Lung (tissue), 12 donors: ENCODE measurements around the gene SHANK3. TPM values are rescaled to one million over a fixed set of nuclear protein-coding genes. Genes with fewer than 3 reads are reported as not detected.
A peak's percentile ranks its signal among the peaks of the same experiment; 100 is the strongest.

Experiments used
- ATAC-seq: fragments of 200-7000 bp; cut with Tn5 transposase; one replicate; pipeline ENCODE4 v1.9.1; 2020; ENCODE audit warnings: moderate number of reproducible peaks; ENCODE audit not compliant: insufficient read depth, low FRiP score
- DNase-seq, 3 donors: peaks; one replicate each; pipeline ENCODE4 v3.0.0-alpha.2; 2013 to 2017
- H3K27ac ChIP-seq, 2 donors: one replicate each; pipeline ENCODE4 v1.5.1; 2013; ENCODE audit warnings: mild to moderate bottlenecking in 2 of 2, moderate library complexity in 2 of 2, control low read depth in 1 of 2, inconsistent platforms in 1 of 2, low read depth in 1 of 2, low read length in 1 of 2
- H3K27me3 ChIP-seq, 3 donors: one replicate each; pipeline ENCODE4 v1.5.1; 2013; ENCODE audit warnings: low read length in 2 of 3; ENCODE audit not compliant: control insufficient read depth in 3 of 3, insufficient read depth in 3 of 3
- H3K36me3 ChIP-seq, 4 donors: one replicate each; pipeline ENCODE4 v1.5.1; 2013; ENCODE audit warnings: low read length in 4 of 4, mild to moderate bottlenecking in 1 of 4, moderate library complexity in 1 of 4; ENCODE audit not compliant: control insufficient read depth in 4 of 4, insufficient read depth in 4 of 4
- H3K4me1 ChIP-seq, 5 donors: one replicate each; pipeline ENCODE4 v1.5.1; 2013; ENCODE audit warnings: low read length in 5 of 5, mild to moderate bottlenecking in 2 of 5, moderate library complexity in 1 of 5; ENCODE audit not compliant: control insufficient read depth in 5 of 5, insufficient read depth in 5 of 5
- H3K4me3 ChIP-seq: one replicate; pipeline ENCODE4 v1.5.1; 2013; ENCODE audit warnings: mild to moderate bottlenecking, control low read depth, moderate library complexity
- H3K9ac ChIP-seq, 2 donors: one replicate each; pipeline ENCODE4 v1.5.1; 2013; ENCODE audit warnings: low read length in 2 of 2, control low read depth in 1 of 2; ENCODE audit not compliant: insufficient read depth in 1 of 2
- H3K9me3 ChIP-seq, 4 donors: one replicate each; pipeline ENCODE4 v1.5.1; 2013; ENCODE audit warnings: low read length in 3 of 4, mild to moderate bottlenecking in 1 of 4, moderate library complexity in 1 of 4; ENCODE audit not compliant: control insufficient read depth in 4 of 4, insufficient read depth in 3 of 4
- WGBS, 2 donors: extraction: QIAGEN DNeasy Blood & Tissue Kit; methylation state at CpG; one replicate each; pipeline ENCODE4 v1.1.7; 2013; 5-methylcytosine and 5-hydroxymethylcytosine counted together
- polyA plus RNA-seq, 2 donors: library from polyadenylated mRNA; stranded (reverse); fragments of 200-250 nt; gene quantifications; one replicate each; pipeline ENCODE4 v1.2.1, GENCODE V29; 2013
- total RNA-seq, 2 donors: library from RNA; depleted of rRNA in 1 of 2; stranded (reverse); fragments of >200 nt in 1 of 2; gene quantifications; one replicate each; pipeline ENCODE4 v1.2.1, GENCODE V29; 2014 to 2021
- TF ChIP-seq, protein P1 (sequence below): IDR thresholded peaks from 2 replicates; pipeline ENCODE4 v1.5.1; 2012; ENCODE audit warnings: mild to moderate bottlenecking; ENCODE audit errors: control extremely low read depth, extremely low read depth
- donor health status: control.
- donor health status: control.
- donor health status: Bipolar disorder and iron deficiency.
- donor health status: healthy.
- donor health status: DM: yes; HTN: yes; CAD: no.

SHANK3 gene
- total and polyA plus RNA-seq, 4 donors, result 15.5 to 44.0 (median 22.8) TPM

GRCh38 chr22:50675553-50676179 lies 3.0 kb downstream of the SHANK3 start:
- Histone ChIP-seq H3K27me3 (peaks cover 0 to 13% (median 10%) of the 10 kb centered on the region in 3 donors), H3K9ac (no peak overlapping the region), H3K27ac (peak overlapping the region in 1 of 2 donors; percentile 66), H3K36me3 (peaks cover 0 to 18% (median 2%) of the 10 kb centered on the region in 4 donors), H3K9me3 (peaks cover 0 to 5% (median 0%) of the 10 kb centered on the region in 4 donors), H3K4me3 (peak overlapping the region; percentile 82), H3K4me1 (peaks cover 0 to 7% (median 3%) of the 10 kb centered on the region in 5 donors)
- TF ChIP-seq, protein P1, sequence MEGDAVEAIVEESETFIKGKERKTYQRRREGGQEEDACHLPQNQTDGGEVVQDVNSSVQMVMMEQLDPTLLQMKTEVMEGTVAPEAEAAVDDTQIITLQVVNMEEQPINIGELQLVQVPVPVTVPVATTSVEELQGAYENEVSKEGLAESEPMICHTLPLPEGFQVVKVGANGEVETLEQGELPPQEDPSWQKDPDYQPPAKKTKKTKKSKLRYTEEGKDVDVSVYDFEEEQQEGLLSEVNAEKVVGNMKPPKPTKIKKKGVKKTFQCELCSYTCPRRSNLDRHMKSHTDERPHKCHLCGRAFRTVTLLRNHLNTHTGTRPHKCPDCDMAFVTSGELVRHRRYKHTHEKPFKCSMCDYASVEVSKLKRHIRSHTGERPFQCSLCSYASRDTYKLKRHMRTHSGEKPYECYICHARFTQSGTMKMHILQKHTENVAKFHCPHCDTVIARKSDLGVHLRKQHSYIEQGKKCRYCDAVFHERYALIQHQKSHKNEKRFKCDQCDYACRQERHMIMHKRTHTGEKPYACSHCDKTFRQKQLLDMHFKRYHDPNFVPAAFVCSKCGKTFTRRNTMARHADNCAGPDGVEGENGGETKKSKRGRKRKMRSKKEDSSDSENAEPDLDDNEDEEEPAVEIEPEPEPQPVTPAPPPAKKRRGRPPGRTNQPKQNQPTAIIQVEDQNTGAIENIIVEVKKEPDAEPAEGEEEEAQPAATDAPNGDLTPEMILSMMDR, result no peak
- ATAC-seq (no peak), DNase-seq (no peak)
- WGBS, 2 donors, result 63 to 78% methylated on average over 9 of the region's 9 CpGs

GRCh38 chr22:50676180-50676636 lies 3.6 kb downstream of the SHANK3 start:
- DNase-seq, result no peak
- TF ChIP-seq, protein P1, result no peak
- peak overlapping the region in 1 of 2 donors; percentile 66 for H3K27ac ChIP-seq
- peaks cover 0 to 18% (median 3%) of the 10 kb centered on the region in 4 donors for H3K36me3 ChIP-seq
- H3K9me3 ChIP-seq, result peaks cover 0 to 5% (median 0%) of the 10 kb centered on the region in 4 donors
- H3K4me3 ChIP-seq, result peak overlapping the region; percentile 82
- ATAC-seq, result no peak
- peaks cover 0 to 7% (median 3%) of the 10 kb centered on the region in 5 donors for H3K4me1 ChIP-seq
- peaks cover 0 to 13% (median 10%) of the 10 kb centered on the region in 3 donors for H3K27me3 ChIP-seq
- no peak overlapping the region for H3K9ac ChIP-seq
- 75 to 87% methylated on average over 14 of the region's 14 CpGs for WGBS, 2 donors

GRCh38 chr22:50676661-50677492 lies 4.3 kb downstream of the SHANK3 start:
- no peak overlapping the region for H3K9ac ChIP-seq
- H3K27ac ChIP-seq, result peak overlapping the region; percentile 7 to 23
- peaks cover 0 to 7% (median 3%) of the 10 kb centered on the region in 5 donors for H3K4me1 ChIP-seq
- ATAC-seq, result no peak
- peaks cover 0 to 18% (median 3%) of the 10 kb centered on the region in 4 donors for H3K36me3 ChIP-seq
- TF ChIP-seq, protein P1, result no peak
- H3K4me3 ChIP-seq, result peak overlapping the region; percentile 82
- WGBS, 2 donors, result 67 to 80% methylated on average over 10 of the region's 10 CpGs
- peaks cover 0 to 13% (median 10%) of the 10 kb centered on the region in 3 donors for H3K27me3 ChIP-seq
- peaks cover 0 to 5% (median 0%) of the 10 kb centered on the region in 4 donors for H3K9me3 ChIP-seq
- DNase-seq, result no peak
